Caco-2 (cell line): ENCODE data around the gene VPS52. TPM values are rescaled to one million over a fixed set of nuclear protein-coding genes. Genes with fewer than 3 reads are reported as not detected.

Experiments
- BruUV-seq: library from RNA; stranded (reverse); fragments of 400-500 nt; replicated peaks from 2 replicates; lab custom pipeline; 2021; lab: Mats Ljungman, UMichigan
- CTCF ChIA-PET: fragments of 300-600 bp; sonication (Branson Sonifier 250); formaldehyde crosslinking; loops from one replicate; lab custom pipeline; 2022; ENCODE audit warnings: antibody characterized with exemption; lab: Charles Lee
- POLR2A ChIA-PET: fragments of 300-600 bp; sonication (Branson Sonifier 250); formaldehyde crosslinking; loops from one replicate; lab custom pipeline; 2022; ENCODE audit warnings: antibody characterized with exemption; lab: Charles Lee
- DNase-seq, 2 experiments: peaks; one replicate each; pipeline versions ENCODE4 v3.0.0 to v3.0.0-alpha.2; 2020 to 2022
- H3K27me3 ChIP-seq: replicated peaks from 2 replicates; pipeline ENCODE4 v1.6.0; 2011; ENCODE audit warnings: low read length; ENCODE audit not compliant: control insufficient read depth, insufficient read depth
- H3K36me3 ChIP-seq: 2 replicates; pipeline ENCODE4 v1.5.1; 2011; ENCODE audit warnings: low read length; ENCODE audit not compliant: control insufficient read depth, insufficient read depth
- H3K4me1 ChIP-seq: fragments of 250-450 bp; sonication (Bioruptor Pico); 2 replicates; pipeline ENCODE4 v1.5.1; 2020; ENCODE audit warnings: mild to moderate bottlenecking
- H3K4me3 ChIP-seq: 2 replicates; pipeline ENCODE4 v1.5.1; 2011; ENCODE audit warnings: low read depth, mild to moderate bottlenecking, control low read depth, low read length
- H3K9me3 ChIP-seq: fragments of 250-450 bp; sonication (Bioruptor Pico); 2 replicates; pipeline ENCODE4 v1.5.1; 2020; ENCODE audit warnings: mild to moderate bottlenecking, moderate library complexity
- H3K27ac Mint-ChIP-seq: one replicate; pipeline ENCODE4 v1.8.0; 2022; ENCODE audit warnings: mixed read lengths; ENCODE audit not compliant: unreplicated experiment
- H3K27me3 Mint-ChIP-seq: one replicate; pipeline ENCODE4 v1.8.0; 2022; ENCODE audit warnings: mixed read lengths; ENCODE audit not compliant: insufficient read depth, unreplicated experiment
- H3K36me3 Mint-ChIP-seq: one replicate; pipeline ENCODE4 v1.8.0; 2022; ENCODE audit warnings: mild to moderate bottlenecking, mixed read lengths; ENCODE audit not compliant: insufficient read depth, unreplicated experiment
- H3K4me1 Mint-ChIP-seq: one replicate; pipeline ENCODE4 v1.8.0; 2022; ENCODE audit warnings: low read depth, mixed read lengths; ENCODE audit not compliant: unreplicated experiment
- H3K4me3 Mint-ChIP-seq: one replicate; pipeline ENCODE4 v1.8.0; 2022; ENCODE audit warnings: mild to moderate bottlenecking, moderate library complexity, mixed read lengths; ENCODE audit not compliant: unreplicated experiment
- H3K9me3 Mint-ChIP-seq: one replicate; pipeline ENCODE4 v1.8.0; 2022; ENCODE audit warnings: mixed read lengths; ENCODE audit not compliant: unreplicated experiment
- CTCF ChIP-seq, 2 experiments: fragments of 200-600 bp in 1 of 2; IDR thresholded peaks; 1 replicate in 1 of 2; 2 replicates in 1 of 2; pipeline versions ENCODE4 v1.5.1 to v1.8.0; 2011 to 2022; ENCODE audit warnings: antibody characterized with exemption in 1 of 2, control low read depth in 1 of 2, inconsistent platforms in 1 of 2, low read depth in 1 of 2, low read length in 1 of 2, mild to moderate bottlenecking in 1 of 2, moderate library complexity in 1 of 2; ENCODE audit not compliant: insufficient read depth in 1 of 2, severe bottlenecking in 1 of 2, unreplicated experiment in 1 of 2
- intact Hi-C: fragments of 100-400 bp; cut with micrococcal nuclease; formaldehyde crosslinking; loops from one replicate; pipeline ENCODE4 v1.10.0; 2022; ENCODE audit not compliant: unreplicated experiment
- total RNA-seq: library from RNA; stranded (reverse); gene quantifications from 2 replicates; pipeline ENCODE4 v1.2.3, GENCODE V29; 2022

VPS52 gene
- total RNA-seq, 1 experiment from 2014 or later = 55.6 TPM

- Histone ChIP-seq H3K27me3 (no peaks in the 10 kb centered on the region), H3K9me3 (no peaks in the 10 kb centered on the region), H3K4me1 (no peaks in the 10 kb centered on the region), H3K36me3 (peaks cover 3% of the 10 kb centered on the region), H3K4me3 (no peak overlapping the region)
- intact Hi-C loops = loop anchor here (1.0 kb wide), 2 partner anchors 19 to 32 kb away; no protein-coding TSS in a partner anchor
- H3K4me3 Mint-ChIP-seq = no peak overlapping the region
- peak; percentile 87 for DNase-seq
- no peaks in the 10 kb centered on the region for H3K27me3 Mint-ChIP-seq
- TF ChIP-seq CTCF (IDR thresholded peaks at IDR 0.05; ENCODE audit: insufficient read depth in 1 of 2, low read depth in 1 of 2, low read length in 1 of 2, severe bottlenecking in 1 of 2, unreplicated experiment in 1 of 2) = peak; percentile 91 to 99
- BruUV-seq = no TSS peak
- H3K4me1 Mint-ChIP-seq = no peaks in the 10 kb centered on the region
- CTCF ChIA-PET = interaction anchor here (0.6 to 2.6 kb wide), 3 partner anchors 9 to 337 kb away, joined by 4 to 7 read pairs (median 6); partner anchors contain the start of genes PFDN6 and WDR46
- H3K9me3 Mint-ChIP-seq = no peaks in the 10 kb centered on the region
- POLR2A ChIA-PET = interaction anchor here (0.6 kb wide), 2 partner anchors 27 to 130 kb away, joined by 3 to 6 read pairs; no protein-coding TSS in a partner anchor
- peak overlapping the region; percentile 33 for H3K27ac Mint-ChIP-seq
- H3K36me3 Mint-ChIP-seq = peaks cover 68% of the 10 kb centered on the region
Observed at GRCh38 chr6:33279971-33280511, 8.4 kb upstream of the VPS52 start.

GRCh38 chr6:33279257-33279695 lies 7.6 kb upstream of the VPS52 start:
- peaks cover 68% of the 10 kb centered on the region for H3K36me3 Mint-ChIP-seq
- CTCF ChIA-PET = interaction anchor here (0.5 to 2.6 kb wide), 7 partner anchors 10 to 336 kb away, joined by 3 to 8 read pairs (median 4); partner anchors contain the start of genes PFDN6, RGL2 and WDR46
- H3K9me3 ChIP-seq = no peaks in the 10 kb centered on the region
- H3K36me3 ChIP-seq = peaks cover 5% of the 10 kb centered on the region
- no peak overlapping the region for H3K4me3 ChIP-seq
- H3K4me1 Mint-ChIP-seq = peaks cover 7% of the 10 kb centered on the region
- POLR2A ChIA-PET = interaction anchor here (0.6 to 3.0 kb wide), 2 partner anchors 10 to 131 kb away, joined by 3 to 10 read pairs; partner anchors contain the start of genes PFDN6 and WDR46
- no peak for DNase-seq
- intact Hi-C loops = no loop called here
- no peaks in the 10 kb centered on the region for H3K27me3 Mint-ChIP-seq
- peak overlapping the region; percentile 33 for H3K27ac Mint-ChIP-seq
- H3K4me3 Mint-ChIP-seq = no peak overlapping the region
- H3K4me1 ChIP-seq = peaks cover 3% of the 10 kb centered on the region
- H3K9me3 Mint-ChIP-seq = no peaks in the 10 kb centered on the region
- BruUV-seq = TSS peak; percentile 42
- H3K27me3 ChIP-seq = no peaks in the 10 kb centered on the region
- TF ChIP-seq CTCF (IDR thresholded peaks at IDR 0.05; ENCODE audit: insufficient read depth in 1 of 2, low read depth in 1 of 2, low read length in 1 of 2, severe bottlenecking in 1 of 2, unreplicated experiment in 1 of 2) = no peak

GRCh38 chr6:33278810-33279209 lies 7.1 kb upstream of the VPS52 start:
- intact Hi-C loops = no loop called here
- Mint-ChIP-seq H3K36me3 (peaks cover 68% of the 10 kb centered on the region), H3K4me3 (no peak overlapping the region), H3K9me3 (no peaks in the 10 kb centered on the region), H3K27me3 (no peaks in the 10 kb centered on the region), H3K4me1 (peaks cover 10% of the 10 kb centered on the region), H3K27ac (no peak overlapping the region)
- no TSS peak for BruUV-seq
- no peak for DNase-seq
- no peak for TF ChIP-seq CTCF (IDR thresholded peaks at IDR 0.05; ENCODE audit: insufficient read depth in 1 of 2, low read depth in 1 of 2, low read length in 1 of 2, severe bottlenecking in 1 of 2, unreplicated experiment in 1 of 2)
- H3K4me1 ChIP-seq = peaks cover 8% of the 10 kb centered on the region
- H3K4me3 ChIP-seq = no peak overlapping the region
- H3K36me3 ChIP-seq = peaks cover 5% of the 10 kb centered on the region
- POLR2A ChIA-PET = interaction anchor here (3.0 kb wide), 1 partner anchor 10 kb away, joined by 10 read pairs; the partner anchor contains the start of genes PFDN6 and WDR46
- no peaks in the 10 kb centered on the region for H3K27me3 ChIP-seq
- H3K9me3 ChIP-seq = no peaks in the 10 kb centered on the region
- CTCF ChIA-PET = interaction anchor here (0.5 to 2.6 kb wide), 4 partner anchors 19 to 156 kb away, joined by 3 to 8 read pairs (median 6); partner anchors contain the start of gene RGL2
